GM18861 (cell line): ENCODE results near the gene CD22.

Experiments used
- ATAC-seq: cut with Tn5 transposase; IDR thresholded peaks from one replicate; pipeline ENCODE4 v1.9.1; 2021; ENCODE audit not compliant: unreplicated experiment

CD22 gene

DNA sequence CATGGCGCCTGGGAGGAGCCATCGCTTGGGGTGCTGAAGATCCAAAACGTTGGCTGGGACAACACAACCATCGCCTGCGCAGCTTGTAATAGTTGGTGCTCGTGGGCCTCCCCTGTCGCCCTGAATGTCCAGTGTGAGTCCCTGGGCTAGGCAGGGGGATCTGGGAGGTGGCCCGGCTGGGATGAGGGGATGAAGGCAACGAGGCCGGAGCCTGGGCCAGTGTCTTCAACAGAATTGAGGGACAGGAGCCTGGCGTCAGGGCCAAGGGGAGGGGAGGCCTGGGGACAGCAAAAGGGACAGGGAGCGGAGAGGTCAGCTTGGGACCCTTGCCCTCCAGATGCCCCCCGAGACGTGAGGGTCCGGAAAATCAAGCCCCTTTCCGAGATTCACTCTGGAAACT, 12.0 kb downstream of the CD22 start:
- no peak for ATAC-seq

DNA sequence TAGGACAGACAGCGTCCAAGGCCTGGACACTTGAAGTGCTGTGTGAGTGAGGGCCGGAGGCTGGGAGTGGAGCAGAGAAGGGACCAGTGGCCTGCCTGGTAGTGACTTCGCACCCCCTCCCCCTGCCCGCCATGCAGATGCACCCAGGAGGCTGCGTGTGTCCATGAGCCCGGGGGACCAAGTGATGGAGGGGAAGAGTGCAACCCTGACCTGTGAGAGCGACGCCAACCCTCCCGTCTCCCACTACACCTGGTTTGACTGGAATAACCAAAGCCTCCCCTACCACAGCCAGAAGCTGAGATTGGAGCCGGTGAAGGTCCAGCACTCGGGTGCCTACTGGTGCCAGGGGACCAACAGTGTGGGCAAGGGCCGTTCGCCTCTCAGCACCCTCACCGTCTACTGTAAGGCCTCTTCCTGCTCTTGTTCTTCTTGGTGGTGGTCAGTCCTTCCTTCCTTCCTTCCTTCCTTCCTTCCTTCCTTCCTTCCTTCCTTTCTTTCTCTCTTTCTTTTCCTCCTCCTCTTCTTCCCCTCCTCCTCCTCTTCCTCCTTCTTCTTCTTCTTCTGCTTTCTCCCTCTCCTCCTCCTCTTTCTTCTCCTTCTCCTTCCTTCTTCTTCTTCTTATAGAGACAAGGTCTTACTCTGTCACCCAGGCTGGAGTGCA, 12.7 kb downstream of the CD22 start:
- ATAC-seq, result no peak

DNA sequence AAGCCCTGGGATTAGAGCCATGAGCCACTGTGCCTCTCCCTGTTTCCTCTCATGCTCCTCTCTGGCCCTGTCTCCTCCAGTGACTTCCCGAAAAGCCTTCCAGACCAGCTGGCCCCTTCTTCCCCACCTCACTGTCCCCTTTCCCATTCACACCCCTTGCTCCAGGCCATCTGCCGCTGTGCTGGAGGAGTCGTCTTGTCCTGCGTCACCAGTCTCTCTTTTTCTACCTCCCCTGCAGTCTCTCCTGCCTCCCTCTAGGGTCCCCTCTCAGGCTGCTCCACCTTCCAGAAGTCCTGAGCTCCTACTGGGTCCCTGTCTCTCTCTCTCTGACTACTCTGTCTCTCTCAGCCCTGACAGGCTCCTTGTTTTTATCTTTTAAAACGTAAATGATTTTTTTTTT, 13.4 kb downstream of the CD22 start:
- ATAC-seq, result no peak

DNA sequence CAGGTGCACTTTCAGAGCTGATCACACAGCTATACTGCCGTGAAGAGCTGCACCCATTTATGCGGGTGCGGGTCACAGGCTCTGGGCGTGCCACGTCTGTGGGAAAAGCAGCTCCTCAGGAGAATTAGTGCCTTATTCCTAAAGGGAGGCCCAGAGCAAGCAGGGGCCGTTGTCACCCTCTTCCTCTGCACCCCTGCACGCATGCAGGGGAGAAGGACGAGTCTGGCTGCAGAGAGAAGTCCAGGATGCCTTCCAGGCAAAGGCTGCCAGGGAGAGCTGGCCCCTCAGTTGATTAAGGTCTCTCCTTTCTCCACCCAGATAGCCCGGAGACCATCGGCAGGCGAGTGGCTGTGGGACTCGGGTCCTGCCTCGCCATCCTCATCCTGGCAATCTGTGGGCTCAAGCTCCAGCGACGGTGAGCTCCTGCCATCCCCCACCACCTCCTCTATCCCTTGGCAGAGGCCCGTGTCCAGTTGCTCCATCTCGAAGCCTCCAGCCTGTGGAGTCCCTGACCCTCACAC, 15.6 kb downstream of the CD22 start:
- no peak for ATAC-seq

DNA sequence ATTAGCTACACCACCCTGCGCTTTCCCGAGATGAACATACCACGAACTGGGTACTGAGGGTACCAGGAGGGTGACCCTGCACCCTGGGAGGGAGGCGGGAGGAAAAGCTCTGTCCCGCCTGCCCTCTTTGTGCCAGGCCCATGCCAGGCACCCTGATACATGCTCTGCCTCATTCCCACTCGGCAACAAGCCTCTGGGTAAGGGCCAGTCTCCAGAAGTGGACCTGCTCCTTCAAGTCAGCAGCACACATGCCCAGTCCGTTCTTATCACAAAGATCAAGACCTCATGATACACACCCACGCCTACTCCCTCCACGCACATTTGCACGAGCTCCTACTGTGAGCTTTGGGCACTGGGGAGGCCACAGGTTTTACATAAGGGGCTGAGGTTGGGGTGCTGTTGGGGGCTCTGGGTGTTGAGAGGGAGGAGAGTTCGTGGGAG, 16.7 kb downstream of the CD22 start:
- no peak for ATAC-seq

DNA sequence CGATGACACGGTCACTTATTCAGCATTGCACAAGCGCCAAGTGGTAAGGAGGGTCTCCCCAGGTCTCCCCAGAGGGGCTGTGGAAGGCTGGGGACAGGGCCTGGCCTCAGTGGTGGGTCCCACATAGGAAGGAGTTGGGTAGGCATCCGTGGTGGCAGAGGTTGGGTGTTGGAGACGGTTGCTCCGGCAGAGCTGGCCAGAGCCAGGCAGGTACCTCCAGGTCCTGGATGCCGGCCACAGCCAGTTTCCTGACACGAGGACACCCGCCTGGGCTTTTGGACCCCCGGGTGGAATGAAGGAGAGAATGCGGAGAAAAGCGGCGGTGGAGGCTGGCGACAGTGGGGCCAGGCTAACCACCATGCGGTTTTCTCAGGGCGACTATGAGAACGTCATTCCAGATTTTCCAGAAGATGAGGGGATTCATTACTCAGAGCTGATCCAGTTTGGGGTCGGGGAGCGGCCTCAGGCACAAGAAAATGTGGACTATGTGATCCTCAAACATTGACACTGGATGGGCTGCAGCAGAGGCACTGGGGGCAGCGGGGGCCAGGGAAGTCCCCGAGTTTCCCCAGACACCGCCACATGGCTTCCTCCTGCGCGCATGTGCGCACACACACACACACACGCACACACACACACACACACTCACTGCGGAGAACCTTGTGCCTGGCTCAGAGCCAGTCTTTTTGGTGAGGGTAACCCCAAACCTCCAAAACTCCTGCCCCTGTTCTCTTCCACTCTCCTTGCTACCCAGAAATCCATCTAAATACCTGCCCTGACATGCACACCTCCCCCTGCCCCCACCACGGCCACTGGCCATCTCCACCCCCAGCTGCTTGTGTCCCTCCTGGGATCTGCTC, 17.4 kb downstream of the CD22 start:
- ATAC-seq, result no peak

GRCh38 chr19:35347171-35347929, 18.4 kb downstream of the CD22 start, which contains the start of gene FFAR1:
Gene FFAR1 (plus strand): TSS chr19:35347902. CDS start chr19:35351552, 3,650 bp downstream.
- ATAC-seq, result peak; percentile 50

GRCh38 chr19:35347930-35348298, 18.9 kb downstream of the CD22 start:
- ATAC-seq, result no peak

DNA sequence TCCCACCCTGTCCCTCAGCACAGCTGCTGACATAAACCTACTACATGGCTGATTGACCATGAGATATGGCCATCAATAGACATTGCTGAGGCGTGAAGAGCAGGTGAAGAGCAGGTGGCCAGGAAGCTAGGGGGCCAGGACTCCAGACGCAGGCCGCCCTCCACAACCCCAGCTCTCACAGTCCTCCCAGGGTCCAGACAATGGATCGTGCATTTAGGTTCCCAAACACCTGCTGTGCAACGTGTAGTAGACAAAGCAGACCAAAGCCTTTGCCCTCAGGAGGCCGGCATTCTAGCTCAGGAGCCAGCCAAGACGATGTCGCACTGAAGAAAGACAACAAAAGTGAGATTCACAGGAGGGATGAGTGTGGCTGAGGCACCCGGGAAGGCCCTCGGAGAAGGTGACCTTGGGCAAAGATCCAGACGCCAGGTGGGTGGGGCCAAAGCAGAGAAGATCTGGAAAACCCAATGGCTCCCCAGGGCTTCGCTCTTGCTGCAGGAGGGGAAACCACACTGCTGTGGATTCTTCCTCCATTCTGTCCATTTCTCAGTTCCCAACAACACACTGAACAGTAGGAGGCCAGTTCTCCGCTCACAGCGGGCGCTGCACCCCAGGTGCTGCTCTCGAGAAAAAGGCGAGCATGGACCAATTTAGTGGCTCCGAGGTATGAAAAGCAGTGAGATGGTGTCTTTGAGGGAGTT, 20.1 kb downstream of the CD22 start:
- ATAC-seq, result no peak

- ATAC-seq, result no peak
Observed at GRCh38 chr19:35349614-35350521, 20.9 kb downstream of the CD22 start.

GRCh38 chr19:35350591-35350990, 21.6 kb downstream of the CD22 start:
- ATAC-seq, result no peak

DNA sequence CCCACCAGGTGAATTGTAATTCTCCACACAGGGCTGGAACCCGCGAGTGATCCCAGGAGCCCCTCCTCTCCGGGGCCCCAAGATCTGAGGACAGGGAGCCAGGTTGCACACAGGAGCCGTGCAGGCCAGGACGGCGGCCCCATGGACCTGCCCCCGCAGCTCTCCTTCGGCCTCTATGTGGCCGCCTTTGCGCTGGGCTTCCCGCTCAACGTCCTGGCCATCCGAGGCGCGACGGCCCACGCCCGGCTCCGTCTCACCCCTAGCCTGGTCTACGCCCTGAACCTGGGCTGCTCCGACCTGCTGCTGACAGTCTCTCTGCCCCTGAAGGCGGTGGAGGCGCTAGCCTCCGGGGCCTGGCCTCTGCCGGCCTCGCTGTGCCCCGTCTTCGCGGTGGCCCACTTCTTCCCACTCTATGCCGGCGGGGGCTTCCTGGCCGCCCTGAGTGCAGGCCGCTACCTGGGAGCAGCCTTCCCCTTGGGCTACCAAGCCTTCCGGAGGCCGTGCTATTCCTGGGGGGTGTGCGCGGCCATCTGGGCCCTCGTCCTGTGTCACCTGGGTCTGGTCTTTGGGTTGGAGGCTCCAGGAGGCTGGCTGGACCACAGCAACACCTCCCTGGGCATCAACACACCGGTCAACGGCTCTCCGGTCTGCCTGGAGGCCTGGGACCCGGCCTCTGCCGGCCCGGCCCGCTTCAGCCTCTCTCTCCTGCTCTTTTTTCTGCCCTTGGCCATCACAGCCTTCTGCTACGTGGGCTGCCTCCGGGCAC, 22.6 kb downstream of the CD22 start:
- ATAC-seq, result no peak

DNA sequence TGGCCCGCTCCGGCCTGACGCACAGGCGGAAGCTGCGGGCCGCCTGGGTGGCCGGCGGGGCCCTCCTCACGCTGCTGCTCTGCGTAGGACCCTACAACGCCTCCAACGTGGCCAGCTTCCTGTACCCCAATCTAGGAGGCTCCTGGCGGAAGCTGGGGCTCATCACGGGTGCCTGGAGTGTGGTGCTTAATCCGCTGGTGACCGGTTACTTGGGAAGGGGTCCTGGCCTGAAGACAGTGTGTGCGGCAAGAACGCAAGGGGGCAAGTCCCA, 23.1 kb downstream of the CD22 start:
- ATAC-seq, result no peak

DNA sequence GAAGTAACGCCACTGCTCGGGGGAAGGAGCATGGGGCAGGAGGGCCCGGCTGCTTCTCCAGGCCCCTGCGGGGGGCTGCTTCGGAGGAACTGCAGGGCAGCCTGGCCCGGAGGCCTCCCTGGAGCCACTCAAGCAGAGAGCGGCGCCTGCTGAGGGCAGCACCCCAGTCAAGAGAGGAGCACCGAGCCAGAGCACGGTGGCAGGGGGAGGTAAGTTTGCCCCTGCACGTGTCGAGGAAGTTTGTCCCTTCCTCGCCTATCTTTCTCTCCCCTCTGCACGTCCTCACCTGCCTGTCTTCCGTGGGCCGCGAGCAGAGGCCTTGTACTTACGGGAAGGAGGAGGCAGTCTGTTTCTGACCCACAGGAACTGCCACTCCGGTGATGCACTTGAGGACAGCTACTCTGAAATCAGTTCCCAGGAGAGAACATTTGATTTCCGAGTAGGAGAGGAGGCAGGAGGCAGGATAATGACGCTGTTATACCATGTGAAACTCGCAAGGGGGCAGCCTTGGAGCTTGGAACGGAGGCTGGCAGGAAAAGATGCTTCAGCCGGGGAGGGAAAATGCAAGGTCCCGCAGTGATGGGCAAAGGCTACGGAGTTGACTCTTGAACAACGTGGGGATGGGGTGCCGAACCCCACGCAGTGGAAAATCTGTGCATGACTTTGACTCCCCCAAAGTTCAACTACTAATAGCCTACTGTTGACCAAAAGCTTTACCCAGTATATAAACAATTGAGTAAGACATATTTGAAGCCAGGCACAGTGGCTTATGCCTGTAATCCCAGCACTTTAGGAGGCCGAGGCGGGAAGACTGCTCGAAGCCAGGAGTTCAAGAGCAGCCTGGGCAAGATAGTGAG, 23.7 kb downstream of the CD22 start:
- ATAC-seq, result no peak

DNA sequence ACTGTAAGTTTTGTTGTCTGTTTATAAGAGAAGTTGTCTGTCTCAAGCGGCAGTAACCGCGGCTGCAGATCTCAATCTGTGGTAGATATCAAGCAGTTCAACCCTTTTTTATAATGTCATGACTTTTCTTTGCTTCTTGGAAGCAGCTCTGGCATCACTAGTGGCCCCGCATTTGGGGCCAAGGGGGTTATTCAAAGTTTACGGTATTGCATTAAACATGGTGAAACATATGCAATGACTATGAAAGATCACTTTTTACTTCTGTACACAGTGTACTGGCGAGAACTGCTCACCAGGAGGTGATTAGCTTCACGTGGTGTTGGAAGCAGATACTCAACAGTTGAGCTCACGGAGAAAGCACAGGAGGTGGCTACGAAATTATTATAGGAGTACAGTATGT, 24.6 kb downstream of the CD22 start:
- ATAC-seq, result no peak

DNA sequence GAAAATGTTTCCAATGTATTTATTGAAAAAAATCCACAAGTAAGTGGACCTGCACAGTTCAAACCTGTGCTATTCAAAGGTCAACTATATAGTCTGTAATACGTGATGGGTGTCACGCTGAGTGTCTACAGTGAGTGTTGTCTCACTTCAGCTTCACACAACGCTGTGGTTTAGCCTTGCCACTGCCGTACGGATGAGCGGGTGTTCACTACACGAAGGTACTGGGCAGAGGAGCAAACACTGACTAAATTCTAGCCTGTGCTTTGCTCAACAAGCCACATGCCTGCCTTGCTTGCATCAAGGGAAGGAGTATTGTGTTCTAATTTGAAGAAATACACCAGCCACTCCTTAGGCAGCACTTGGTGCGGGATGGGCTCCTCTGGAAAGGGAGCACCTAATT, 25.9 kb downstream of the CD22 start:
- no peak for ATAC-seq

GRCh38 chr19:35355791-35356460, 26.9 kb downstream of the CD22 start:
- ATAC-seq, result no peak
